Astrocyte of the spinal cord (primary cell): ENCODE data around the gene AQP1.

ENCODE experiments used
- DNase-seq: peaks from one replicate; pipeline ENCODE4 v3.0.0; 2011; ENCODE audit warnings: low read depth, low spot score
- H3K4me3 ChIP-seq: 2 replicates; pipeline ENCODE4 v1.5.1; 2011; ENCODE audit warnings: low read depth, mild to moderate bottlenecking, low read length, moderate library complexity
- in situ Hi-C: cut with HindIII; loops from 2 replicates; pipeline ENCODE4 v1.10.0; 2017; ENCODE audit warnings: low sequenced_read_pairs
- TF ChIP-seq, protein P1 (sequence below): IDR thresholded peaks from 2 replicates; pipeline ENCODE4 v1.5.1; 2012; ENCODE audit warnings: low read depth, mild to moderate bottlenecking, low read length, inconsistent platforms

AQP1 gene

DNA sequence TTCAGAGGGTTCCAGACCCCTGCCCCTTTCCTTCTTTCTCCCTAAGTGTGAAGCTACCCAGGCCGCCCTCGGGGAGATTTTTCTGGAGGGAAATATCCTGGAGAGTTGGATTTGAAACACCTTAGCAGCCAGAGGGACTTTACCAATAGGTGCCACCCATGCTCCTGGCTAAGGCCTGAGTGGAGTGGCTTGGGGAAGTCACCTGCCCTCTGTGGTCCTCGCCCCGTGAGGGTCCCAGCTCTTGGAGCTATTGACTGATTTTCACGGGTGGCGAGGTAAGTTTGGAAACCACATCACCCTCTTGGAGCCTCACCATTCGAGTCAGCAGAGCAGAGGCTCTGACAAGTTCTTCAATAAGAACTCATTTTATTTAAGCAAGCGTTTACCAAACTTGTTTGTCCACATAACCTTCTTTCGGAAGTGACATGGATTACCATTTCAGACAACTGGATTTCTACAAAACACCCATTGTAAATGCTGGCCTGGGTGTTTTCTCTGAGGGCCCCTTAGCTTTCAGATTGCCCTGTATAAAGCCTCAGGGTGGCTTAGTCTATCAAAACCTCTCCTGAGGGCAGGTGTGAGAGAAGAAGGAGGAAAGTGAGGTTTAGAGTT is 20.4 kb downstream of the AQP1 start:
- no peak for DNase-seq
- H3K4me3 ChIP-seq = no peak overlapping the region
- in situ Hi-C loops = no loop called here
- TF ChIP-seq, protein P1, sequence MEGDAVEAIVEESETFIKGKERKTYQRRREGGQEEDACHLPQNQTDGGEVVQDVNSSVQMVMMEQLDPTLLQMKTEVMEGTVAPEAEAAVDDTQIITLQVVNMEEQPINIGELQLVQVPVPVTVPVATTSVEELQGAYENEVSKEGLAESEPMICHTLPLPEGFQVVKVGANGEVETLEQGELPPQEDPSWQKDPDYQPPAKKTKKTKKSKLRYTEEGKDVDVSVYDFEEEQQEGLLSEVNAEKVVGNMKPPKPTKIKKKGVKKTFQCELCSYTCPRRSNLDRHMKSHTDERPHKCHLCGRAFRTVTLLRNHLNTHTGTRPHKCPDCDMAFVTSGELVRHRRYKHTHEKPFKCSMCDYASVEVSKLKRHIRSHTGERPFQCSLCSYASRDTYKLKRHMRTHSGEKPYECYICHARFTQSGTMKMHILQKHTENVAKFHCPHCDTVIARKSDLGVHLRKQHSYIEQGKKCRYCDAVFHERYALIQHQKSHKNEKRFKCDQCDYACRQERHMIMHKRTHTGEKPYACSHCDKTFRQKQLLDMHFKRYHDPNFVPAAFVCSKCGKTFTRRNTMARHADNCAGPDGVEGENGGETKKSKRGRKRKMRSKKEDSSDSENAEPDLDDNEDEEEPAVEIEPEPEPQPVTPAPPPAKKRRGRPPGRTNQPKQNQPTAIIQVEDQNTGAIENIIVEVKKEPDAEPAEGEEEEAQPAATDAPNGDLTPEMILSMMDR = no peak

DNA sequence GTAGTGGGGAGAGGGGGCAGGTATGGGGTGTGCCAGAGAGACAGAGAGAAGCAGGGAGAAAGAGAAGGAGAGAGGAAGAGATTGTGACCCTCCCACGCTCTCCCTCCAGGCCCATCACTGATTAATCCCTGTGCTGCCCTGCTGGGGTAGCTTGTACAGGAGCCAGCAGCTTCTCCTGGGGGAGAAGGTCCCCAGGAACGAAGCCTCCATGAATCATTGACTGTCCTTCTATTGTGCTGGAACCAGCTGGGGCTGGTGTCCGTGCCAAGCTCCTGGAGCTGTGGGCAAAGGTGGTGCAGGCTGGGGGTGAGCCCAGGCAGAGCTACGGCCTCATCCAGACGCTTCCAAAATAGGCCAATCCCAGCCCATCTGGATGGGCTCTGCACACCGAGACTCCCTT is 20.9 kb downstream of the AQP1 start:
- no peak for DNase-seq
- TF ChIP-seq, protein P1 = no peak
- no peak overlapping the region for H3K4me3 ChIP-seq
- in situ Hi-C loops = no loop called here

- TF ChIP-seq, protein P1 = no peak
- H3K4me3 ChIP-seq = no peak overlapping the region
- in situ Hi-C loops = no loop called here
- DNase-seq = no peak
Observed at GRCh38 chr7:30933124-30933974, 21.7 kb downstream of the AQP1 start.

- in situ Hi-C loops = no loop called here
- H3K4me3 ChIP-seq = no peak overlapping the region
- DNase-seq = no peak
- TF ChIP-seq, protein P1 = no peak
Observed at GRCh38 chr7:30934225-30934624, 22.6 kb downstream of the AQP1 start.

GRCh38 chr7:30934732-30935568 is 23.3 kb downstream of the AQP1 start:
- H3K4me3 ChIP-seq = no peak overlapping the region
- TF ChIP-seq, protein P1 = no peak
- in situ Hi-C loops = no loop called here
- no peak for DNase-seq

DNA sequence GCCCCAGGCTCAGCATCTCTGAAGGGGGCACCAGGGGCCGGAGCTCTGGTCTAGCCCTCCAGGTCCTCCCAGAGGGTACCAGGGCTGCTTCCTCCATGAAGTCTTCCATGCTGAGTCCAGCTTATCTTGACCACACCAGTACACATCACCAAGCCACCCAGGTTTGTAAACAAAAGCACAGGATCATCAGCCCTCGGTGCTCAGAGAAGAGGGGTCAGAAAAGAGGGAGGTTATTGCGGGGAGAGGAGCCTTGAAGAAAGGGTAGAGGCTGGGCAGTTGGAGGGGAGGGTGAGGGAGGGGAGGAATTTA is 23.9 kb downstream of the AQP1 start:
- in situ Hi-C loops = no loop called here
- H3K4me3 ChIP-seq = no peak overlapping the region
- TF ChIP-seq, protein P1 = no peak
- no peak for DNase-seq
